Endodermal cell (in vitro differentiated cells): ENCODE data around the gene ANO6. TPM values are rescaled to one million over a fixed set of nuclear protein-coding genes. Genes with fewer than 3 reads are reported as not detected.

Source experiments
- DNase-seq: peaks from one replicate; pipeline ENCODE4 v3.0.0-alpha.2; 2017
- H3K27ac ChIP-seq: 2 replicates; pipeline ENCODE4 v1.5.1; 2013; ENCODE audit warnings: mild to moderate bottlenecking, low read depth, low read length, moderate library complexity
- H3K27me3 ChIP-seq: 2 replicates; pipeline ENCODE4 v1.6.1; 2013; ENCODE audit warnings: mild to moderate bottlenecking, low read length, moderate library complexity; ENCODE audit not compliant: insufficient read depth, control insufficient read depth, poor library complexity, severe bottlenecking
- H3K36me3 ChIP-seq: 2 replicates; pipeline ENCODE4 v1.7.0; 2013; ENCODE audit warnings: mild to moderate bottlenecking, low read length, moderate library complexity; ENCODE audit not compliant: control insufficient read depth, insufficient read depth
- H3K4me1 ChIP-seq: one replicate; pipeline ENCODE4 v1.7.0; 2013; ENCODE audit warnings: low read length; ENCODE audit not compliant: control insufficient read depth, insufficient read depth
- H3K4me3 ChIP-seq: 2 replicates; pipeline ENCODE4 v1.5.1; 2013; ENCODE audit warnings: mild to moderate bottlenecking, low read length, moderate library complexity
- H3K9ac ChIP-seq: 2 replicates; pipeline ENCODE4 v1.6.1; 2013; ENCODE audit warnings: mild to moderate bottlenecking, low read length, moderate library complexity; ENCODE audit not compliant: poor library complexity, severe bottlenecking; ENCODE audit errors: extremely low read depth
- H3K9me3 ChIP-seq: 2 replicates; pipeline ENCODE4 v1.6.1; 2013; ENCODE audit warnings: mild to moderate bottlenecking, low read length, moderate library complexity; ENCODE audit not compliant: control insufficient read depth
- H3K27ac Mint-ChIP-seq: 2 replicates; pipeline ENCODE4 v1.8.0; 2020; ENCODE audit warnings: mixed read lengths
- H3K27me3 Mint-ChIP-seq: 2 replicates; pipeline ENCODE4 v1.8.0; 2021; ENCODE audit warnings: mild to moderate bottlenecking, mixed read lengths; ENCODE audit not compliant: insufficient read depth
- H3K36me3 Mint-ChIP-seq: 2 replicates; pipeline ENCODE4 v1.8.0; 2020; ENCODE audit warnings: low read depth, mixed read lengths
- H3K4me1 Mint-ChIP-seq: 2 replicates; pipeline ENCODE4 v1.8.0; 2020; ENCODE audit warnings: mixed read lengths
- H3K4me3 Mint-ChIP-seq: 2 replicates; pipeline ENCODE4 v1.8.0; 2020; ENCODE audit warnings: mild to moderate bottlenecking, moderate library complexity, mixed read lengths
- H3K9me3 Mint-ChIP-seq: 2 replicates; pipeline ENCODE4 v1.8.0; 2020; ENCODE audit warnings: mild to moderate bottlenecking, mixed read lengths
- WGBS, 2 experiments: methylation state at CpG; one replicate each; pipeline versions ENCODE4 v1.1.5 to v1.1.7; 2013; ENCODE audit warnings: missing lambda C conversion rate in 2 of 2, mixed read lengths in 1 of 2; ENCODE audit not compliant: insufficient coverage in 1 of 2, insufficient read length in 1 of 2; 5-methylcytosine and 5-hydroxymethylcytosine counted together
- total RNA-seq, 2 donors: library from RNA; stranded (reverse); fragmentation: NEBNext Ultra II Directional in 1 of 2; extraction: Animal tissue kit (Norgen Biotek cat#: 25700) in 1 of 2; gene quantifications; 2 replicates in 1 of 2; 3 replicates in 1 of 2; pipeline ENCODE4 v1.2.1, GENCODE V29; 2021
- TF ChIP-seq, protein P1 (sequence below): fragments of 200-600 bp; sonication (generic); conservative IDR thresholded peaks from 2 replicates; pipeline ENCODE4 v1.5.0; 2021; ENCODE audit warnings: antibody characterized with exemption, mild to moderate bottlenecking

The ANO6 gene
- total RNA-seq, 2 donors from 2014 or later: 53.5 to 55.2 TPM

DNA sequence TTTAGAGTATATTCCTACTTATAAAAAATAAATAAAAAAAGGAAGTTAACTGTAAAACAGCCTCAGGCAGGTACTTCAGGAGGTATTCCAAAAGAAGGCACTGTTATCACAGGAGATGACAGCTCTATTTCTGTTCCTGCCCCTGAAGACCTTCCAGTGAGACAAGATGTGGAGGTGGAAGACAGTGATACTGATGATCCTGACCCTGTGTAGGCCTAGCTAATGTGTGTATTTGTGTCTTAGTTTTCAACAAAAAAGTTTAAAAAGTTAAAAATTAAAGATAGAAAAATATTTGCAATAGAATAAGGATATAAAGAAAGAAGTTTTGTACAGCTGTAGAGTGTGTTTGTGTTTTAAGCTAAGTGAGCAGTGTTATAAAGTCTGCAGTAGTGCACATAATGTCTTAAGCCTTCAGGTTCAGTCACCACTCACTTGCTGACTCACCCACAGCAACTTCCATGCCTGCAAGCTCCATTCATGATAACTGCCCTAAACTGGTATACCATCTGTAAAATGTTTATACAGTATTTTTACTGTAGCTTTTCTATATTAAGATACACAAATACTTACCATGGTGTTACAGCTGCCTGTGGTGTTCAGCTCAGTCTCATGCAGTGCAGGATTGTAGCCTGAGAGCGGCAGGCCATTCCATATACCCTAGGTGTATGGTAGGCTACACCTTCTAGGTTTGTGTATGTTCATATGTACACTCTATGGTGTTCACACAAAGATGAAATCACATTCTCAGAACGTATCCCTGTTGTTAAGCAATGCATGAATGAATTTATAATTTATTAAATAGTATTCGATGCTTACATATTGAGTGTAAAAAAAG lies 121.1 kb downstream of the ANO6 start:
- Histone ChIP-seq H3K4me1 (no peaks in the 10 kb centered on the region), H3K4me3 (no peak overlapping the region), H3K27ac (no peak overlapping the region), H3K27me3 (no peaks in the 10 kb centered on the region), H3K9ac (no peak overlapping the region), H3K36me3 (peaks cover 6% of the 10 kb centered on the region), H3K9me3 (no peaks in the 10 kb centered on the region)
- no peak for DNase-seq
- 95 to 99% methylated on average over 3 of the region's 3 CpGs for WGBS, 2 experiments
- Mint-ChIP-seq H3K36me3 (peaks cover 8% of the 10 kb centered on the region), H3K27ac (no peak overlapping the region), H3K4me3 (no peak overlapping the region), H3K9me3 (no peaks in the 10 kb centered on the region), H3K4me1 (peaks cover 2% of the 10 kb centered on the region), H3K27me3 (no peaks in the 10 kb centered on the region)
- TF ChIP-seq, protein P1, sequence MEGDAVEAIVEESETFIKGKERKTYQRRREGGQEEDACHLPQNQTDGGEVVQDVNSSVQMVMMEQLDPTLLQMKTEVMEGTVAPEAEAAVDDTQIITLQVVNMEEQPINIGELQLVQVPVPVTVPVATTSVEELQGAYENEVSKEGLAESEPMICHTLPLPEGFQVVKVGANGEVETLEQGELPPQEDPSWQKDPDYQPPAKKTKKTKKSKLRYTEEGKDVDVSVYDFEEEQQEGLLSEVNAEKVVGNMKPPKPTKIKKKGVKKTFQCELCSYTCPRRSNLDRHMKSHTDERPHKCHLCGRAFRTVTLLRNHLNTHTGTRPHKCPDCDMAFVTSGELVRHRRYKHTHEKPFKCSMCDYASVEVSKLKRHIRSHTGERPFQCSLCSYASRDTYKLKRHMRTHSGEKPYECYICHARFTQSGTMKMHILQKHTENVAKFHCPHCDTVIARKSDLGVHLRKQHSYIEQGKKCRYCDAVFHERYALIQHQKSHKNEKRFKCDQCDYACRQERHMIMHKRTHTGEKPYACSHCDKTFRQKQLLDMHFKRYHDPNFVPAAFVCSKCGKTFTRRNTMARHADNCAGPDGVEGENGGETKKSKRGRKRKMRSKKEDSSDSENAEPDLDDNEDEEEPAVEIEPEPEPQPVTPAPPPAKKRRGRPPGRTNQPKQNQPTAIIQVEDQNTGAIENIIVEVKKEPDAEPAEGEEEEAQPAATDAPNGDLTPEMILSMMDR: no peak

DNA sequence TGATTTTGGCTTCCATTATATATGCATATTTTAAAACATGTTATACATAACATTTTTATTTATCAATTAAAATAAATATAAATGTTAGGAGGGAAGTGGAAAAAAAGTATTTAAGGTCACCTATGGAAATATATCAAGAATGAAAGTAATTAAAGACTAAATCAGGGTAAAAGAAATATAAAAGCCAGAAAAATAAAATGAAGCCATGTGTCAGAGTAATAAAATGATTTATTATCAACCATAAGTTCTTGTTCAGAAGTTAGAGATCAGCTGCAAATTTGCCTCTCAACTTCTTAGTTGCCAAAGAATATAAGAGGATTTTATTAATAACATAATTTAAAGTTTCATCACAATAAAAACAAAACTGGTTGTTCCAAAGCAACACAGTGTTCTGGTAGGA lies 121.9 kb downstream of the ANO6 start:
- no peaks in the 10 kb centered on the region for H3K27me3 ChIP-seq
- no peak overlapping the region for H3K27ac ChIP-seq
- no peaks in the 10 kb centered on the region for H3K4me1 ChIP-seq
- H3K27ac Mint-ChIP-seq: no peak overlapping the region
- H3K9ac ChIP-seq: no peak overlapping the region
- no peaks in the 10 kb centered on the region for H3K9me3 ChIP-seq
- peaks cover 12% of the 10 kb centered on the region for H3K36me3 ChIP-seq
- H3K4me1 Mint-ChIP-seq: peaks cover 2% of the 10 kb centered on the region
- TF ChIP-seq, protein P1: no peak
- no peak for DNase-seq
- no peak overlapping the region for H3K4me3 Mint-ChIP-seq
- no peaks in the 10 kb centered on the region for H3K9me3 Mint-ChIP-seq
- H3K4me3 ChIP-seq: no peak overlapping the region
- H3K36me3 Mint-ChIP-seq: peaks cover 4% of the 10 kb centered on the region
- H3K27me3 Mint-ChIP-seq: no peaks in the 10 kb centered on the region

GRCh38 chr12:45338272-45338671 lies 122.4 kb downstream of the ANO6 start:
- H3K27ac ChIP-seq: no peak overlapping the region

More at GRCh38 chr12:45338272-45338671, 122.4 kb downstream of the ANO6 start:
- H3K4me3 ChIP-seq: no peak overlapping the region
- H3K9me3 ChIP-seq: no peaks in the 10 kb centered on the region
- H3K4me3 Mint-ChIP-seq: no peak overlapping the region
- H3K9ac ChIP-seq: no peak overlapping the region
- TF ChIP-seq, protein P1: no peak
- H3K36me3 Mint-ChIP-seq: peaks cover 4% of the 10 kb centered on the region
- H3K27ac Mint-ChIP-seq: no peak overlapping the region
- DNase-seq: no peak
- no peaks in the 10 kb centered on the region for H3K9me3 Mint-ChIP-seq
- H3K27me3 ChIP-seq: no peaks in the 10 kb centered on the region
- 89 to 98% methylated on average over 1 of the region's 1 CpG for WGBS, 2 experiments
- no peaks in the 10 kb centered on the region for H3K27me3 Mint-ChIP-seq
- peaks cover 2% of the 10 kb centered on the region for H3K4me1 Mint-ChIP-seq
- H3K36me3 ChIP-seq: peaks cover 12% of the 10 kb centered on the region
- no peaks in the 10 kb centered on the region for H3K4me1 ChIP-seq
